Skeletal muscle satellite cell (primary cell): ENCODE results near the gene CHD6.

ENCODE experiments used
- H3K27me3 ChIP-seq: 2 replicates; pipeline ENCODE4 v1.7.0; 2013; ENCODE audit warnings: low read length; ENCODE audit not compliant: control insufficient read depth, insufficient read depth
- H3K36me3 ChIP-seq: 2 replicates; pipeline ENCODE4 v1.7.0; 2013; ENCODE audit warnings: mild to moderate bottlenecking, control low read depth, low read length; ENCODE audit not compliant: insufficient read depth
- H3K4me1 ChIP-seq: 2 replicates; pipeline ENCODE4 v1.7.0; 2013; ENCODE audit warnings: low read length; ENCODE audit not compliant: control insufficient read depth, insufficient read depth
- H3K4me2 ChIP-seq: 2 replicates; pipeline ENCODE4 v1.7.0; 2013; ENCODE audit warnings: mild to moderate bottlenecking, low read length
- H3K4me3 ChIP-seq: 2 replicates; pipeline ENCODE4 v1.7.0; 2013; ENCODE audit warnings: low read length
- H3K9ac ChIP-seq: 2 replicates; pipeline ENCODE4 v1.7.0; 2013; ENCODE audit warnings: mild to moderate bottlenecking, low read depth, low read length, moderate library complexity
- H3K9me3 ChIP-seq: replicated peaks from 2 replicates; pipeline ENCODE4 v1.7.0; 2013; ENCODE audit warnings: mild to moderate bottlenecking, control low read depth, low read length

The CHD6 gene

GRCh38 chr20:41357424-41358163 lies 260.6 kb downstream of the CHD6 start:
- no peak overlapping the region for H3K4me2 ChIP-seq
- H3K27me3 ChIP-seq = no peaks in the 10 kb centered on the region
- peaks cover 30% of the 10 kb centered on the region for H3K36me3 ChIP-seq
- H3K9ac ChIP-seq = no peak overlapping the region
- H3K9me3 ChIP-seq = no peaks in the 10 kb centered on the region
- H3K4me3 ChIP-seq = no peak overlapping the region
- no peaks in the 10 kb centered on the region for H3K4me1 ChIP-seq

GRCh38 chr20:41356951-41357350 lies 261.2 kb downstream of the CHD6 start:
- Histone ChIP-seq H3K4me2 (no peak overlapping the region), H3K36me3 (peaks cover 36% of the 10 kb centered on the region), H3K9ac (no peak overlapping the region), H3K4me3 (no peak overlapping the region), H3K4me1 (no peaks in the 10 kb centered on the region), H3K9me3 (no peaks in the 10 kb centered on the region), H3K27me3 (no peaks in the 10 kb centered on the region)

- Histone ChIP-seq H3K36me3 (peaks cover 42% of the 10 kb centered on the region), H3K27me3 (no peaks in the 10 kb centered on the region), H3K9ac (no peak overlapping the region), H3K4me1 (no peaks in the 10 kb centered on the region), H3K9me3 (no peaks in the 10 kb centered on the region), H3K4me2 (no peak overlapping the region), H3K4me3 (no peak overlapping the region)
These were observed 262.5 kb downstream of the CHD6 start for GRCh38 chr20:41355598-41356203.

GRCh38 chr20:41355192-41355591 lies 263.0 kb downstream of the CHD6 start:
- H3K9me3 ChIP-seq = no peaks in the 10 kb centered on the region
- H3K4me3 ChIP-seq = no peak overlapping the region
- H3K36me3 ChIP-seq = peaks cover 46% of the 10 kb centered on the region
- no peaks in the 10 kb centered on the region for H3K4me1 ChIP-seq
- no peak overlapping the region for H3K9ac ChIP-seq
- H3K4me2 ChIP-seq = no peak overlapping the region
- no peaks in the 10 kb centered on the region for H3K27me3 ChIP-seq

- H3K4me2 ChIP-seq = no peak overlapping the region
- peaks cover 54% of the 10 kb centered on the region for H3K36me3 ChIP-seq
- H3K9me3 ChIP-seq = no peaks in the 10 kb centered on the region
- no peaks in the 10 kb centered on the region for H3K4me1 ChIP-seq
- H3K9ac ChIP-seq = no peak overlapping the region
- H3K4me3 ChIP-seq = no peak overlapping the region
- H3K27me3 ChIP-seq = no peaks in the 10 kb centered on the region
These were observed 264.6 kb downstream of the CHD6 start for GRCh38 chr20:41353530-41353929.

- H3K4me1 ChIP-seq = no peaks in the 10 kb centered on the region
- H3K9me3 ChIP-seq = no peaks in the 10 kb centered on the region
- H3K9ac ChIP-seq = no peak overlapping the region
- H3K27me3 ChIP-seq = no peaks in the 10 kb centered on the region
- peaks cover 50% of the 10 kb centered on the region for H3K36me3 ChIP-seq
- no peak overlapping the region for H3K4me3 ChIP-seq
- no peak overlapping the region for H3K4me2 ChIP-seq
These were observed 265.5 kb downstream of the CHD6 start for GRCh38 chr20:41352666-41353065.

GRCh38 chr20:41352106-41352505 lies 266.1 kb downstream of the CHD6 start:
- Histone ChIP-seq H3K4me2 (no peak overlapping the region), H3K4me3 (no peak overlapping the region), H3K9me3 (no peaks in the 10 kb centered on the region), H3K4me1 (no peaks in the 10 kb centered on the region), H3K27me3 (no peaks in the 10 kb centered on the region), H3K36me3 (peaks cover 45% of the 10 kb centered on the region), H3K9ac (no peak overlapping the region)
